GM12891 (cell line): Measurements from ENCODE around the gene H1-8.
"Not testable (repeated sequence)": the region's sequence is repeated elsewhere in the genome, so short reads cannot be mapped to it uniquely, and the experiment has no call there.

Experiments
- POLR2A ChIP-seq: IDR thresholded peaks from 2 replicates; pipeline ENCODE4 v1.6.1; 2011; ENCODE audit warnings: low read depth, low read length, control low read depth
- POLR2AphosphoS5 ChIP-seq: IDR thresholded peaks from 2 replicates; pipeline ENCODE4 v1.6.1; 2011; ENCODE audit warnings: low read depth, low read length, control low read depth

DNA sequence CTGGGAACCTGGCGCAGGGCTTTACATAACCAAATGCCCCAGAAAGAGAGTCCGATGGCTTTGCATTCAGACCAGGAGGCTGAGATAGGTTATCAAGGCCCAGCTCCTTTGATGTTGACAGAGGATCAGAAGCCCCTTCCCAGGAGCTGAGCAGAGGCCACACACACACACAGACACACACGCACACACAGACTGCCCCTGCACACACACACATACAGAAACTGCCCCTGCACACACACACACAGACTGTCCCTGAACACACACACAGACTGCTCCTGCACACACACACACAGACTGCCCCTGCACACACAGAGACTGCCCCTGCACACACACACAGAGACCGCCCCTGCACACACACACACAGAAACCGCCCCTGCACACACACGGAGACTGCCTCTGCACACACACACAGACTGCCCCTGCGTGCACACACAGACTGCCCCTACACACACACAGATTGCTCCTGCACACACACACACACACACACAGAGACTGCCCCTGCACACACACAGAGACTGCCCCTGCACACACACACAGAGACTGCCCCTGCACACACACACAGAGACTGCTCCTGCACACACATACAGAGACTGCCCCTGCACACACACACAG lies 27.0 kb upstream of the H1-8 start:
- TF ChIP-seq POLR2A, POLR2AphosphoS5: not testable (repeated sequence)
